ENCODE measurements around the gene DRGX.

- TF ChIP-seq GATA1 (IDR thresholded peaks at IDR 0.05; ENCODE audit: low read depth, low read length) (no peak), POLR2A (IDR thresholded peaks at IDR 0.05; ENCODE audit: low read length) (no peak)
Measured at GRCh38 chr10:49381111-49381900, 14.6 kb downstream of the DRGX start.
